Fibroblast of skin of abdomen (primary cell): Measurements from ENCODE around the gene PNN.
"Not testable (repeated sequence)": the region's sequence is repeated elsewhere in the genome, so short reads cannot be mapped to it uniquely, and the experiment has no call there.

ENCODE experiments used
- DNase-seq: peaks from one replicate; pipeline ENCODE4 v3.0.0-alpha.2; 2013

PNN gene

GRCh38 chr14:39181026-39181692 is 6.1 kb downstream of the PNN start:
- DNase-seq, result no peak

- no peak for DNase-seq
Measured at GRCh38 chr14:39181693-39182047, 6.6 kb downstream of the PNN start.

- DNase-seq, result no peak
Measured at GRCh38 chr14:39182770-39183684, 8.0 kb downstream of the PNN start.

- DNase-seq, result not testable (repeated sequence)
Measured at GRCh38 chr14:39183685-39184003, 8.6 kb downstream of the PNN start.

GRCh38 chr14:39184628-39185255 is 9.7 kb downstream of the PNN start:
- DNase-seq, result no peak

GRCh38 chr14:39185256-39186049 is 10.4 kb downstream of the PNN start:
- no peak for DNase-seq

- DNase-seq, result no peak
Measured at GRCh38 chr14:39186941-39187525, 12.0 kb downstream of the PNN start.

GRCh38 chr14:39203659-39204606 is 28.9 kb downstream of the PNN start:
- no peak for DNase-seq

- DNase-seq, result not testable (repeated sequence)
Measured at GRCh38 chr14:39207430-39207829, 32.4 kb downstream of the PNN start.

GRCh38 chr14:39211109-39211741 is 36.2 kb downstream of the PNN start:
- DNase-seq, result no peak

- DNase-seq, result no peak
Measured at GRCh38 chr14:39212034-39212433, 37.0 kb downstream of the PNN start.

GRCh38 chr14:39212693-39213092 is 37.6 kb downstream of the PNN start:
- DNase-seq, result no peak

- no peak for DNase-seq
Measured at GRCh38 chr14:39217214-39217879, 42.3 kb downstream of the PNN start.

GRCh38 chr14:39218171-39218769 is 43.2 kb downstream of the PNN start:
- DNase-seq, result peak; percentile 23

GRCh38 chr14:39219075-39219499 is 44.0 kb downstream of the PNN start:
- peak; percentile 13 for DNase-seq

GRCh38 chr14:39220473-39220872 is 45.4 kb downstream of the PNN start:
- DNase-seq, result not testable (repeated sequence)

GRCh38 chr14:39228044-39228443 is 53.0 kb downstream of the PNN start:
- no peak for DNase-seq

- no peak for DNase-seq
Measured at GRCh38 chr14:39228509-39229221, 53.6 kb downstream of the PNN start.

GRCh38 chr14:39229222-39229543 is 54.1 kb downstream of the PNN start:
- no peak for DNase-seq
